ENCODE results near the gene FNDC3B.

Gene FNDC3B

GRCh38 chr3:172154768-172155664 lies 115.6 kb downstream of the FNDC3B start:
- DNase-seq, result no peak

- no peak for DNase-seq
These were observed 116.7 kb downstream of the FNDC3B start for GRCh38 chr3:172155897-172156585.

- DNase-seq, result no peak
These were observed 117.2 kb downstream of the FNDC3B start for GRCh38 chr3:172156586-172156955.

- DNase-seq, result no peak
These were observed 118.3 kb downstream of the FNDC3B start for GRCh38 chr3:172157564-172158258.

- DNase-seq, result no peak
These were observed 119.4 kb downstream of the FNDC3B start for GRCh38 chr3:172158741-172159140.

GRCh38 chr3:172159376-172159775 lies 120.0 kb downstream of the FNDC3B start:
- no peak for DNase-seq

- no peak for DNase-seq
These were observed 120.7 kb downstream of the FNDC3B start for GRCh38 chr3:172159962-172160538.

GRCh38 chr3:172161133-172161789 lies 121.9 kb downstream of the FNDC3B start:
- no peak for DNase-seq

GRCh38 chr3:172161959-172162358 lies 122.6 kb downstream of the FNDC3B start:
- no peak for DNase-seq

- no peak for DNase-seq
These were observed 123.9 kb downstream of the FNDC3B start for GRCh38 chr3:172163320-172163719.

GRCh38 chr3:172164620-172165362 lies 125.4 kb downstream of the FNDC3B start:
- DNase-seq, result no peak

GRCh38 chr3:172166261-172166660 lies 126.9 kb downstream of the FNDC3B start:
- no peak for DNase-seq

GRCh38 chr3:172166890-172167289 lies 127.5 kb downstream of the FNDC3B start:
- DNase-seq, result no peak

GRCh38 chr3:172167892-172168648 lies 128.7 kb downstream of the FNDC3B start:
- no peak for DNase-seq

GRCh38 chr3:172170073-172170709 lies 130.8 kb downstream of the FNDC3B start:
- DNase-seq, result no peak

GRCh38 chr3:172170841-172171240 lies 131.5 kb downstream of the FNDC3B start:
- DNase-seq, result no peak

- DNase-seq, result no peak
These were observed 132.2 kb downstream of the FNDC3B start for GRCh38 chr3:172171396-172172075.

GRCh38 chr3:172173316-172174254 lies 134.2 kb downstream of the FNDC3B start:
- DNase-seq, result no peak

Data from NCI-H345 (cell line).